ENCODE results near the gene GOPC.
"Not testable (repeated sequence)": the region's sequence is repeated elsewhere in the genome, so short reads cannot be mapped to it uniquely, and the experiment has no call there.

Gene GOPC

DNA sequence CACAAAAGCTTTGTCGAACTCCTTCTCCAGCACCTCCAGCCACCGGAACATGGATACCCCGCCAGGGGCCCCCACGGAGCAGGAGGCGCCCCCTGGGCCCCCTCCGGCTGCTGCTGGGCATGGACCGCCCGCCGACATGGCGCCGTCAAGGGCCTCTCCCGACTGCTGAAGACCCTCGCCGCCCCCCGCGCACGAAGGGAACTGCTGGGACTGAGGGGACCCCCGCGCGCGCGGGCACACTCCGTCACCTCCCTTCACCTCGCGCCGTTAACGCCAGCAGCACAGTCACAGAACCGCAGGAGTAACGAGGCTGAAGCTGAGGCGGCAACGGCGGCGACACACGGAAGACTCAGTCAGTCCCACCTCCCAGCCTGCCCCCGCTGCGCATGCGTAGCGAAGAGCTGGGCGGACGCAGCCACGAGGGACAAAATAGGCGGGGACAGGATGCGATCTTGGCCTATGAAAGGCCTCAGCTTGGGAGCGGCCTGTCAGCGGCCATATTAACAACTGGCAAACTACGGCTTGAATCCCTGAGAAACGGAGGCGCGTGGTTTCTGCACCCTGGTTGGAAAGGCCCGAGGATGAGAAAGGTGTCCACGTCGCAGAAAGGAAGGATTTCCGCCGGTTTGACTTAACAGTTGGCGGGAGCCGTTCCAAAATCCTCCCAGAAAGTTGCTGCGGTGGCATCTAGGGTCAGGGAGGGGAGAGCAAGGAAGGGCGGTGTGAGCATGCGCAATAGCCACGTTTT is at the start of gene GOPC:
Gene GOPC, minus strand, starts transcription at position 361 of the 748 bp plus-strand sequence. Its CDS starts 223 bp downstream, at position 138.
- DNase-seq: peak; percentile 96 to 97

DNA sequence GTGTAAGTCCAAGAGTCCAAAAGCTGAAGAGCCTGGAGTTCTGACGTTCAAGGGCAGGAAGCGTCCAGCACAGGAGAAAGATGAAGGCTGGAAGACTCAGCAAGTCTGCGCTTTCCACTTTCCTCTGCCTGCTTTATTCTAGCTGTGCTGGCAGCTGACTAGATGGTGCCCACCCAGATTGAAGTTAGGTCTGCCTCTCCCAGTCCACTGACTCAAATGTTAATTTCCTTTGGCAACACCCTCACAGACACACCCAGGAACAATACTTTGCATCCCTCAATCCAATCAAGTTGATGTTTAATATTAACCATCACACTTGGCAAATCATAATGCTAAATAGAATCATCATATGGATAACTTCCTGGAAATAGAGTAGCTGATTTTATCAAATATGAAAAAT is 49.7 kb upstream of the GOPC start:
- not testable (repeated sequence) for DNase-seq

DNA sequence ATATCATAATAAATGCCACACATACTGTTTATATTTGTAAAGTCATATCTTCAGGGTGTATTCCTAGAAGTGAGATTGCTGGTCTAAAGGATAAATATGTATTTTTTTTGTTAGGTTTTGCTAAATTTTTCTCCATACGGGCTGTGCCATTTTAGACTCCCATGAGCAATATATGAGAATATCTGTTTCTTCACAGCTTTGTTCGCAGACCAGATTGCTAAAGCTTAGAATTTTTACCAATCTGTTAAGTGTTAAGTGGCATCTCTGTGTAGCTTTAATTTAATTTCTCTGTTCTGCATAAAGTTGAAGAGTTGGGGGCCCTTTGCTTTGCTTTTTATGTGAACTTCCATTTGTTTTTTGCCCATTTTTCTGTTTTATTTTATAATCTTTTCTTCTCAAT is 40.7 kb upstream of the GOPC start:
- no peak for DNase-seq

DNA sequence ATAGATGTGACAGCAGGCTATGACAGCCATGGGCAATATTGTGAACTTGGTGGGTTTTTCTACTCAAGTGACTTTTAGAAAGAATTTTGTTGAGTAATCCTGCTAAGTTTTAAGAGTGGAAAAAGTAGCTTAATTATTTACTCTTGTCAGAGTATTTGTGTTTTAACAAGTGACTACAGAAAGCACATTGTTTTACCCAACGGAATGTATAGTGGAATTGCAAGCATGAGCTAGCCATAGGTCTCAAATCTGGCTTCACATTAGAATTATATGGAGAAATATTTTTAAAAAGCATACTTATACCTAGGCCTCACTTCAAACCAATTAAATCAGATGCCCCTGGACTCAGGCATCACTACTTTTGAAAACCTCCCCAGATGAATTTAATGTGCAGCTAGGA is 35.5 kb upstream of the GOPC start:
- DNase-seq: no peak

DNA sequence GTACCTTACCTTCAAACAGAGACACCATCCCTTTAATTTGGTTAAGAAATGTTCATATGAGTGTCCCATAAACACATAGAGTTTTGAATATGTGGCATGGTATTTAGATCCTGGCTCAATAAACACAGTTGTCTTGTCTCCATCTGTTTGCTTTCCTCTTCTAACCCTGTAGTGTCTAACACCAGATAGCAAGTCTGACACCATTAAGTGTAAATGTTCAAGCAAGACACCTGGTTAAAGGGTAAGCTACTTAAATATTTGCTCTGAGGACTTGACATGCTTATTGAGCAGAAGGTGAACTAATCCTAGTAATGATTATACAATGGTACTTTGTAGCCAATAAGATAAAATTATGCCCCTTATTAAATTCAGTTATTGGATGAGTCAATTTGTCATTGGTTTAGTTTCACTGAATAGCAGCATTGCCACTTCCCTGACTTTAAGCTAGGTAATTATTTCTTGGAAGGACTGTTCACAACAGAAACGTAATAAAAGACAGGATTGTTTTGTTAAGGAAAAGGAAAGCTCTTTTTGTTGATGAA is 26.9 kb upstream of the GOPC start:
- no peak for DNase-seq

DNA sequence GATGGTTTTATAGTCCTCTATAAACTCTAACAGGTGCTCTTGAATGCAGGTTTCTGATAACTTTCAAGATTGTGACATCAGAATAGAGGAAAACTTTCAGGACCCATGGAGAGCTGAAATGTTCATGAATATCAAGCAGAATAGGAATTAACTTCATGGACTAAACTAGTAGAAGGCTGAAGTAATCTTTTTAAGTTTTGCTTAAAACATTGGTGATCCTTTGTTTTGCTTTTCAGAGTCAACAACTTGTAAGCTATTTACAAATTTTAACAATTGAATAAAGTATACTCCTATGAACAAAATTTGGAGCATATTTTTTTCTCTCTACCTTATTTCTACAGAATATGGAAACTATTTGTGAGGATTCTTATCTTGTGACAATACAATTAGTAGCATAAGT is 25.2 kb upstream of the GOPC start:
- no peak for DNase-seq

DNA sequence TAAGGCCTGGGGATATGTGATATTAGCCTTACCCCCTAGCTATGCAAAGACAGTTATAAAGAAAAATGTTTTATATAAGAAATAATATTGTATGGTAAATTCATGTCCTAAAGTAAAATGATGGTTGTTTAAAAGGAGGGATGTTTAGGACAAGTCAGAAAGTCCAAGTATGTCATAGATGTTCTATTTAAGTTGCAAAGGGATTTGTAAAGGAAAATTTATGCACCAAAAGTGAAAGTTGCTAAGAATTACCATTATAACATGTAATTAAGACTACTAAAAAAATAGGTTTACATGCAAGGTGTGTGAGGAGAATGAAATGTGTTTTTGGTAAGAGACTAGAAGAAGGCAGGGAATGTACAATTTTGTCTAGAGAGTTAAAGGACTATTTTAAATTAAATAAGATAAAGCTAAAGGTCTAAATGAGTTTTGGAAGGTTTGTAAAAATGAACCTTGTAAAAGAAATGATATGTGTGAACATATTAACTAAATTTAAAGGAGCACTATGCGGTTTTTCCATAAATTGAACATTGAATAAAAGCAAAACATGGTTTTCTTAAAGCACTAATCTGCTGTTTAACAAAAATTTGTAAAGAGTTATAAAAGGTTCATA is 22.7 kb upstream of the GOPC start:
- DNase-seq: no peak

DNA sequence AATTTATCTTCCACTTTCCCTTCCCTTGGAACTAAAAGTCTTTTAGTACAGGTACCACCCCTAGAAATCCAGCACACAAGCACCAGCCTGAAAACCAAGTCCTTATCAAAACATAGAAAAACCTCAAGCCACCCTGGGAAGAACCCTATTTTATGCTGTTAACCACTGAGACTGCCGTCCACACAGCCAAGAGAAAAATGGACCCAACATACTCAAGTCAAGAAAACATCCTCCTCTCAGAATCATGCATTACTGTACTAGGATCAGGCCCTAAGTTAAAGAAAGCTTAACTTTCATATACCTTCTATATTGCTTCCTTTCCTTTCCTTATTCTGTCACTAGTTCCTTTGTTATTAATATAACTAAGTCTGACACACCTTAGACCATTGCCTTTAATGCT is 16.9 kb upstream of the GOPC start:
- DNase-seq: no peak

DNA sequence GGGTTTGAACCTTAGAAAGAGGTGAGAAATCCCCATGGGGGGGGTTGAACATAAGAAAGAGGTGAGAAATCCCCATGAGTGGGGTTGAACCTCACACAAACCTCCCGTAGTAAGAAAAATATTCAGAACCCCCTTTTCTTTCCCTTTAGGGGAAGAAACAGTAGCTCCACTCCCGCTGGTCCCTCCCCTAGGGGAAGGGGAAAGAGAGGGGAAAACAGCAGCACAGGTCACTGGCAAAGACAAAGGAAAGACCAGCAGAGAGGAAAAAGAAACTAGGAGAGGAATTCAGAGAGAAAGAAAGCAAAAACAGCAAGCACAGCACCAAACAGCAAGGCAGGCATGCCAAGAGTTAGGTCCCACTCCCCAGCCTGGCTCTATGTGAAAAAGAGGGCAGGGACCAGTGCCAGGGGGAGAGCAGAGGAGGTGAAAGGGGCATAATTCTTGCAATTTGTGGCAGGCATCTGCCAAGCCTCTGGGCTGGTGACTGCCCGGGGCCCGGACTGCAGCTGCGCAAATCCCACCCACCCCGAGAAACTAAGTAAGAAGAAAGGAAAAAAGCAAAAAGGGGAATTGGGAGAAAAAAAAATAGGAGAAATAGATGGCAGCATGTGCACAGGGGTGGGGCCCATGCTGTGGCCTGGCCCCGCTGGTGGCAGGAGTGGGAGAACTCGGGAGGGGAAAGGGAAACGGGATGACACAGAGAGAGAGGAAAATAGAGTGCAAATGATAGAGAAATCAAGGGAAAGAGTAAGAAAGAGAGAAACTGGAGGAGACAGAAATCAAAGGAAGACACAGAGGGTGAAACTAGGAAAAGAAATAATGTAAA is 15.1 kb upstream of the GOPC start:
- DNase-seq: no peak

DNA sequence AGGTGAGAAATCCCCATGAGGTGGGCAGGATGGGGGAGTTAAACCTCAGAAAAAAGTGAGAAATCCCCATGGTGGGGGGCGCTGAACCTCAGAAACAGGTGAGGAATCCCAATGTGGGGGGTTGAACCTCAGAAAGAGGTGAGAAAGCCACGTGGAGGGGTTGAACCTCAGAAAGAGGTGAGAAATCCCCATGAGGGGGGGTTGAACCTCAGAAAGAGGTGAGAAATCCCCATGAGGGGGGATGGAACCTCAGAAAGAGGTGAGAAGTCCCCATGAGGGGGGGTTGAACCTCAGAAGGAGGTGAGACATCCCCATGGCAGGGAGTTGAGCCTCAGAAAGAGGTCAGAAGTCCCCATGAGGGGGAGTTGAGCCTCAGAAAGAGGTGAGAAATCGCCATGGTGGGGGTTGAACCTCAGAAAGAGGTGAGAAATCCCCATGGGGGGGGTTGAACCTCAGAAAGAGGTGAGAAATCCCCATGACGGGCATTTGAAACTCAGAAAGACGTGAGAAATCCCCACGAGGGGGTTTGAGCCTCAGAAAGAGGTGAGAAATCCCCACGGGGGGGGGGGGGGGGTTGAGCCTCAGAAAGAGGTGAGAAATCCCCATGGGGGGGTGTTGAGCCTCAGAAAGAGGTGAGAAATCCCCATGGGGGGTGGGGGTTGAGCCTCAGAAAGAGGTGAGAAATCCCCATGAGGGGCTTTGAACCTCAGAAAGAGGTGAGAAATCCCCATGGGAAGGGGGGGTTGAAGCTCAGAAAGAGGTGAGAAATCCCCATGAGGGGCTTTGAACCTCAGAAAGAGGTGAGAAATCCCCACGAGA is 14.3 kb upstream of the GOPC start:
- DNase-seq: no peak

DNA sequence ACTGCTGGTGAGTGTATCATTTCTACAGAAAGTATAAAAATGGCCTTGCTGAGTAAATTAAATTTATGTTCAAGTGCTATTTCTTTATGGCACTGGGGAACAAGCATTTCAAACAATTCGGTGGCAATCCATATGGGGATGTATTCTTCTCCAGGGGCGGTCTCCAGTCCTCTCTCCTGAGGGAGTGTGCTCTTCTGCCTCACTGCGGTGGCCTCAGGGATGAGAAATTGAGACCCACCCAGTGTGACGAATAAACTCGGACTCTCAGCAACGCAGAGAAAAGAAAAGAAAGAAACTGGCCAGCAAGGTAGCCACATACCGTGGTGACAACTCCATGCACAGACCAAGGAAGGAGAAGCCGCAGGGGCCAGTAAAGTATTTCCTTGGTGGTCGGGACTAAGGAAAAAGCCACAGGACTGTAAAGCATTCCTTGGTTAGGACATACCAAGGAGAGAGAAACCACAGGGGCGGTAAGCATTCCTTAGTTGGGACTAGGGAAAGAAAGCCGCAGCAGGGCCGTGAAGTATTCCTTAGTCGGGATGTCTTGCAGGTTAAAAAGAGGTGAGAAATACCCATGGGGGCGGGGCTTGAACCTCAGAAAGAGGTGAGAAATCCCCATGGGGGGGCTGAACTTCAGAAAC is 13.6 kb upstream of the GOPC start:
- no peak for DNase-seq

DNA sequence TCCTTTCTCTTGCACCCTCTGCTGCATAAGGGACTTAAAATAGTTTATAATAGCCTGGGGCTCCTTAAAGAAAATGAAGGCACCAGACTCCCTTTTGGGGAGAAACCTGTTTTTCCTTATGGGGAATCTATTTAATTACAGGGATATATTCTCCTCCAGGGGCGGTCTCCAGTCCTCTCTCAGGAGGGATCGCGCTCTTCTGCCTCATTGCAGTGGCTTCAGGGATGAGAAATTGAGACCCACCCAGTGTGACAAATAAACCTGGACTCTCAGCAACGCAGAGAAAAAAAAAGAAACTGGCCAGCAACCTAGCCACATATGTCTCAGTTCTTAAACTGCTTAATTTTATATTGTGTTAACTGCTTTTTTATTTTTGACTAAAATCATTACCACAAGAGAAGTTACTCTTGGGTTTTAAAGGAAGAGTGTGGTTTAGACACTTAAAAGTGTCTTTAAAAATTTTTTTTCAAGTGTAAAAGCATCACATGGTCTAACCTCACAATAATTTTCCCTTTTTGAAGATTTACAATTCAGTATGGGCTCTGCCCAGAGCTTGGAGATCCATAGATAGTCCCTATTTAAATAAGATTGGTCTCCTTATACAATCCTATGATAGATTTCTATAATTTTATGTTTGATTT is 11.7 kb upstream of the GOPC start:
- no peak for DNase-seq

DNA sequence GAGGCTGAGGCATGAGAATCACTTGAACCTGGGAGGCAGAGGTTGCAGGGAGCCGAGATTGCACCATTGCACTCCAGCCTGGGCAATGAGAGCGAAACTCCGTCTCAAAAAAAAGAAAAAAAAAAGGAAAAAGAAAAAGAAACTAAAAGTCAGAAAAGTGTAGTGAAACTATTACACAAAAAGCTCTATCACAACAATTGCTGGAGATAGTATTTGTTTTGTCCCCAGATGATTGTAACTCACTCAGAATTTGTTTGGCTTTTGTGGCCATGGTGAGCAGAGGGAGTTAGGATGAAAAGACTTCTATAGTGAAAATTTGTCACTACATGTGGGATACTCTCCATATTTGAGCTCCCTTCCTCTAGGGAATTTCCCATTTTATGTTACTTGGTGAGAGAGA is 5.2 kb upstream of the GOPC start:
- DNase-seq: no peak

DNA sequence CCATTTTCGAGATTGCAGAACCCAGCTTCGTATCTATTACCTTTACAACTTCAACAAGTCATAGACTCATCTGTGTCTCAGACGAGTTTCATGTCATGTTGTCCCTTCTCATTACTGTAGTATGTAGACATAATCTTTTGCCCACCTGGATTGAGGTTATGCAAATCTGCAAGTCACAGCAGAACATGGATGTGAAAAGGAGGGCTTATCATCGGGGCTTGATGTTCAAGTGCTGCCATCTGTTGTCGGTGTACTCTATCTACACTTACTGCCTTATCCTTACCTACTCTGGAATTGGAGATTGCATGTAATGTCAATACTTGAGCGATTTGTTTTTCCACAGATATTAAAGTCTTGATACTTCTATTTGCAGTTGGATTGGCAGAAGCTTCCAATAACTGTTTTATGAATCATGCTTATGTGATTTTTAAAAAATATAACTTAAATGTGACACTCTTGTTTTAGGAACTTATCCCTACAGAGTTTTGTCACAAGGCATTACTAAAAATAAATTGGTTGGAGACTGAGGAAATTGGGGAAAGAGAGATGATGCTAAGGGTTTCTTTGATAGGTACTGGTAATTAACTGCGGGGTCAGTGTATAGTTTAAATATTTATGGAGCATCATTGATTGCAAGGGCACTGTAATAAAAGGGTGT is 3.0 kb upstream of the GOPC start:
- peak in 1 of 2 donors; percentile 52 for DNase-seq

DNA sequence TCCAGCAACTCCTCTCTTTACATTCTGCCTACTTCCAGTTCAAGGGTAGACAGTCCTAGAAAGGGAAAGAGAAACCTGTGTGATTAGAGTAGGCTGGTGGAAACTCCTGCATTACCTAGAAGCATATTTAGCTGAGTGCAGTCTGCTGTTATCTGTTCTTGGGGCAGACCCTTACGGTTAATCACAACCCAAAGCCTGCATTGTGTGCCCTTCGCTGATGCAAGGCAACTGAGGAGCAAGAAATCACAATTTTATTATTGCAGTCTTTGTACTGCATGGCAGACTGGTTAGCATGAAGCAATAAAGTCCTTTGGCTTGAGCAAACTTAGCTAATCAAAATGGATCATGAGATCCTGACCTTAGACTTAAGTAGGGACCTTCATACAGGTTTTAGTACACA is 1.5 kb upstream of the GOPC start:
- DNase-seq: no peak

DNA sequence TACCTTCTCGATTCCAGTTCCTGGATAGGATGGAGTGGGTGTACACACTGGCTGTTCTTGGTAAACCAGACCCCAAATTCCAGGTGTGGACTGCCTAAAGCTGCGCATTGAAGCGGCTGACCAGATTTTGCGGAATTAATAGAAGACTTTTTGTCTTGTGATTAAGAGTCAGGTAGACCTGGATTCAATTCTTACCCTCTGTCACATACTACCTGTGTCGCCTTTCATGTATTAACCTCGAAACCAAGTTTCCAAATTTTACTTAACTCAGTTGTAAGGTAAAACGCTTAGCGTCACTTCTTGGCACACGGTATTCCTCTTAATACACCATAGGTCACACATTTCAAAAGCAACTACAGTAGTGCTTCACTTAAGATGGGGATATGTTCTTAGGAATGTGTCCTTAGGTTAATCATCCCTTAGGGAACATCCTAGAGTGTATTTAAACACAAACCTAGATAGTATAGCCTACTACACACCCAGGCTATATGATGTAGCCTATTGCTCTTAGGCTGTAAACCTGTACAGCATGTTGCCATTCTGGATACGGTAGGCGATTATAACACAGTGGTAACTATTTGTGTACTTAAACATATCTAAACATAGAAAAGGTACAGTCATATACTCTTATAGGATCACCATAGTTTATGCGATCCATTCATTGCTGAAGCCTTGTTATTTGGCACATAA is 733 bp upstream of the GOPC start:
- DNase-seq: no peak

DNA sequence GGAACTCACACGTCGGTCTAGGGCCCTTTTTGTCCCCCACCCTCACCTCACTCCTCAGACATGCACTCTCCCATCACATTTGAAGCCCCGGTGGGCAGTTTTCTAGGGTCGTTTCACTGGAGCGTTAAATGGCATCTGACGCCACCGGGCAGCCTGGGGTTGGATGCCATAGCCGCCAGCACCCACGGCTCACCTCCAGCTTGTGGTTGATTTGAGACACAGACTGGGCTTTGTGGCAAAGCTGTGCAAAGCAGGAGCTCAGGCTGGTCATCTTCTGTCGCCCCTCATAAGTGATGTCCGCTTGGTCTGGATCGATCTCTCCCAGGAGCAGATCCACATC is 530 bp downstream of the GOPC start:
- DNase-seq: no peak

DNA sequence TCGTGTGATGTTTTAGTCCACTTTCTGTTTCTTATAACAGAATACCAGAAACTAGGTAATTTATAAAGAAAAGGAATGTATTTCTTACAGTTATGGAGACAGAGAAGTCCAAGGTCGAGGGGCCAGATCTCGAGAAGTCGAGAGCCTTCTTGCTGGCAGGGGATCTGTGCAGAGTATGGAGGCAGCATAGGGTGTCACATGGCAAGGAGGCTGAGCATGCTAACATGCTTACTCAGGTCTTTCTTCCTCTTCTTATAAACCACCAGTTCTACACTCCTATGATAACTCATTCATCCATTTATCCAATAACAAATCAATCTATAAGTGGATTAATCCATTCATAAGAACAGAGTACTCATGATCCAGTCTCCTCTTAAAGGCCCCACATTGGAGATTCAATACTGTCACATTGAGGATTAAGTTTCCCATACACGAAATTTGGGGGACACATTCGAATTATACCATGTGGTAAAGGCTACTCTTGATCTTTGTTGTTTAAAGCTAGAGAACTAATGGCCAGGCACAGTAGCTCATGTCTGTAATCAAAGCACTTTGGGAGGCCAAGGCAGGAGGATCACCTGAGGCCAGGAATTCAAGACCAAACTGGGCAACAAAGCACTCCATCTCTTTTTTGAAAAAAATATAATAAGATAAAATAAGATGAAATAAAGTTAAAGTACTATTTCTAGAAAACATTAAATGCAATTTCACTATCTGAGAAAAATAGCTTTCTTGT is 2.1 kb downstream of the GOPC start:
- DNase-seq: no peak

DNA sequence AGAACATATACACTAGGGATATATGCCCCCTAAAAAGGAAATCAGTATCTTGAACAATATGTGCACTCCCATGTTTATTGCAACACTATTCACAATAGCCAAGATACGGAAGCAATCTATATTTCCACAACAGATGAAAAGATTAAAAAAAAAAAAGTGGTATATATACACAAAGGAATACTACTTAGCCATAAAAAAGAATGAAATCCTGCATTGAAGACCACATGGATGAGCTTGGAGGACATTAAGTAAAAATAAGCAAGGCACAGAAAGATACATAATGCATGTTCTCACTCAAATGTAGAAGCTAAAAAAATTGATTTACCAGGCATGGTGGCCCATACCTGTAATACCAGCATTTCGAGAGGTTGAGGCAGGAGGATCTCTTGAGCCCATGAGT is 4.6 kb downstream of the GOPC start:
- DNase-seq: no peak

Data from bone marrow (tissue), 2 donors.